Measurements from ENCODE around the gene EMILIN2. TPM values are rescaled to one million over a fixed set of nuclear protein-coding genes. Genes with fewer than 3 reads are reported as not detected.

The EMILIN2 gene
- total RNA-seq, 1 donor from 2014 or later = 29.6 TPM

GRCh38 chr18:2916184-2916583, 69.4 kb downstream of the EMILIN2 start:
- Mint-ChIP-seq H3K36me3 (ENCODE audit: low read depth, unreplicated experiment) (peaks cover 17% of the 10 kb centered on the region), H3K4me1 (ENCODE audit: low read depth, unreplicated experiment) (peaks cover 5% of the 10 kb centered on the region), H3K9me3 (ENCODE audit: unreplicated experiment) (no peaks in the 10 kb centered on the region), H3K27ac (ENCODE audit: unreplicated experiment) (no peak overlapping the region), H3K27me3 (ENCODE audit: low read depth, unreplicated experiment) (no peaks in the 10 kb centered on the region), H3K4me3 (ENCODE audit: unreplicated experiment) (no peak overlapping the region)
- DNase-seq (ENCODE audit: low read depth) (no peak), FAIRE-seq (no peak)
- peaks cover 22% of the 10 kb centered on the region for H4K20me1 ChIP-seq (ENCODE audit: insufficient read depth, low read length)
- H2AFZ ChIP-seq (ENCODE audit: low read depth, low read length) = no peak overlapping the region
- H3K27ac ChIP-seq (ENCODE audit: low read depth, low read length) = no peak overlapping the region
- no peaks in the 10 kb centered on the region for H3K27me3 ChIP-seq (ENCODE audit: insufficient read depth, low read length)
- no peaks in the 10 kb centered on the region for H3K79me2 ChIP-seq (ENCODE audit: insufficient read depth, low read length)
- H3K9me3 ChIP-seq (ENCODE audit: insufficient read depth, low read depth, low read length) = no peaks in the 10 kb centered on the region
- peaks cover 8% of the 10 kb centered on the region for H3K4me1 ChIP-seq (ENCODE audit: insufficient read depth, low read length)
- TF ChIP-seq EZH2 (IDR thresholded peaks at IDR 0.05; ENCODE audit: insufficient read depth, low read length) (no peak), CTCF (IDR thresholded peaks at IDR 0.05; ENCODE audit: insufficient read depth, low read depth, low read length) (no peak)
- H3K4me3 ChIP-seq (ENCODE audit: insufficient read depth, low read depth, low read length) = no peak overlapping the region
- no peak overlapping the region for H3K4me2 ChIP-seq (ENCODE audit: low read length)
- H3K9ac ChIP-seq (ENCODE audit: low read length) = no peak overlapping the region
- H3K36me3 ChIP-seq (ENCODE audit: insufficient read depth, low read length) = peaks cover 15% of the 10 kb centered on the region

GRCh38 chr18:2917259-2918047, 70.6 kb downstream of the EMILIN2 start:
- H2AFZ ChIP-seq (ENCODE audit: low read depth, low read length) = no peak overlapping the region
- Mint-ChIP-seq H3K27me3 (ENCODE audit: low read depth, unreplicated experiment) (no peaks in the 10 kb centered on the region), H3K9me3 (ENCODE audit: unreplicated experiment) (no peaks in the 10 kb centered on the region), H3K4me1 (ENCODE audit: low read depth, unreplicated experiment) (peaks cover 5% of the 10 kb centered on the region), H3K36me3 (ENCODE audit: low read depth, unreplicated experiment) (peaks cover 20% of the 10 kb centered on the region), H3K4me3 (ENCODE audit: unreplicated experiment) (no peak overlapping the region), H3K27ac (ENCODE audit: unreplicated experiment) (no peak overlapping the region)
- TF ChIP-seq CTCF (IDR thresholded peaks at IDR 0.05; ENCODE audit: insufficient read depth, low read depth, low read length) (no peak), EZH2 (IDR thresholded peaks at IDR 0.05; ENCODE audit: insufficient read depth, low read length) (no peak)
- FAIRE-seq (no peak), DNase-seq (ENCODE audit: low read depth) (no peak)
- no peaks in the 10 kb centered on the region for H3K9me3 ChIP-seq (ENCODE audit: insufficient read depth, low read depth, low read length)
- no peaks in the 10 kb centered on the region for H3K79me2 ChIP-seq (ENCODE audit: insufficient read depth, low read length)
- H3K27me3 ChIP-seq (ENCODE audit: insufficient read depth, low read length) = no peaks in the 10 kb centered on the region
- H4K20me1 ChIP-seq (ENCODE audit: insufficient read depth, low read length) = peaks cover 16% of the 10 kb centered on the region
- H3K4me1 ChIP-seq (ENCODE audit: insufficient read depth, low read length) = peaks cover 8% of the 10 kb centered on the region
- no peak overlapping the region for H3K9ac ChIP-seq (ENCODE audit: low read length)
- peaks cover 15% of the 10 kb centered on the region for H3K36me3 ChIP-seq (ENCODE audit: insufficient read depth, low read length)
- no peak overlapping the region for H3K4me3 ChIP-seq (ENCODE audit: insufficient read depth, low read depth, low read length)
- H3K27ac ChIP-seq (ENCODE audit: low read depth, low read length) = no peak overlapping the region
- H3K4me2 ChIP-seq (ENCODE audit: low read length) = no peak overlapping the region

Measured in astrocyte (in vitro differentiated cells and primary cell).